HCT116 (cell line): ENCODE results near the gene TSPAN14. TPM values are rescaled to one million over a fixed set of nuclear protein-coding genes. Genes with fewer than 3 reads are reported as not detected.

Experiments used
- ATAC-seq: fragments of 200-7000 bp; cut with Tn5 transposase; 2 replicates; pipeline ENCODE4 v1.9.1; 2020; ENCODE audit warnings: mild to moderate bottlenecking, moderate library complexity
- BruUV-seq: library from RNA; stranded (reverse); fragments of 400-500 nt; replicated peaks from 2 replicates; lab custom pipeline; 2021; lab: Mats Ljungman, UMichigan
- CTCF ChIA-PET: fragments of 300-600 bp; sonication (Branson Sonifier 250); formaldehyde crosslinking; loops from one replicate; lab custom pipeline; 2021; ENCODE audit warnings: antibody characterized with exemption; lab: Charles Lee
- POLR2A ChIA-PET: fragments of 300-600, 350-600 bp; sonication (Branson Sonifier 250); formaldehyde crosslinking; loops from one replicate; lab custom pipeline; 2021; ENCODE audit warnings: antibody characterized with exemption; lab: Charles Lee
- RAD21 ChIA-PET, 2 experiments: fragments of 300-600 bp; sonication (Branson Sonifier 250); formaldehyde crosslinking; loops; one replicate each; lab custom pipeline; 2023; ENCODE audit warnings: low total read pairs in 2 of 2; ENCODE audit not compliant: uncharacterized antibody in 2 of 2, unreplicated experiment in 2 of 2, low non-redundant PET in 1 of 2; lab: Charles Lee
- DNase-seq: peaks from one replicate; pipeline ENCODE4 v3.0.0-alpha.2; 2010; ENCODE audit warnings: low read depth, low spot score
- H2AFZ ChIP-seq: fragments of 200-600 bp; shearing (Covaris generic), sonication (generic); 2 replicates; pipeline ENCODE4 v1.6.1; 2017; ENCODE audit warnings: low read depth, mixed run types, mixed read lengths, antibody characterized with exemption, low read length; ENCODE audit not compliant: poor library complexity, severe bottlenecking
- H3K27ac ChIP-seq: 2 replicates; pipeline ENCODE4 v1.5.1; 2012; ENCODE audit warnings: low read depth, low read length
- H3K27me3 ChIP-seq: fragments of 200-600 bp; sonication (generic); 2 replicates; pipeline ENCODE4 v1.6.1; 2016; ENCODE audit warnings: mixed run types, low read length, mixed read lengths; ENCODE audit not compliant: insufficient read depth
- H3K36me3 ChIP-seq, 2 experiments: fragments of 200-500 bp in 1 of 2; fragments of 200-600 bp in 1 of 2; sonication (Bioruptor generic) in 1 of 2; sonication (generic) in 1 of 2; 2 replicates each; pipeline versions ENCODE4 v1.5.1 to v1.6.1; 2014 to 2016; ENCODE audit warnings: low read length in 2 of 2, inconsistent platforms in 1 of 2, mixed read lengths in 1 of 2, mixed run types in 1 of 2; ENCODE audit not compliant: insufficient read depth in 2 of 2, control insufficient read depth in 1 of 2
- H3K4me1 ChIP-seq, 2 experiments: fragments of 200-600 bp in 1 of 2; sonication (generic) in 1 of 2; 2 replicates each; pipeline versions ENCODE4 v1.5.1 to v1.6.1; 2012 to 2017; ENCODE audit warnings: low read length in 2 of 2, inconsistent platforms in 1 of 2, mild to moderate bottlenecking in 1 of 2, mixed read lengths in 1 of 2, mixed run types in 1 of 2, moderate library complexity in 1 of 2; ENCODE audit not compliant: insufficient read depth in 2 of 2, control insufficient read depth in 1 of 2
- H3K4me2 ChIP-seq: fragments of 200-600 bp; sonication (generic); 2 replicates; pipeline ENCODE4 v1.6.1; 2017; ENCODE audit warnings: mixed run types, low read length, mixed read lengths
- H3K4me3 ChIP-seq, 2 experiments: fragments of 200-600 bp in 1 of 2; sonication (generic) in 1 of 2; replicated peaks in 1 of 2; 2 replicates each; pipeline ENCODE4 v1.5.1; 2011 to 2016; ENCODE audit warnings: low read length in 2 of 2, control low read depth in 1 of 2, low read depth in 1 of 2, mild to moderate bottlenecking in 1 of 2, mixed read lengths in 1 of 2, mixed run types in 1 of 2
- H3K79me2 ChIP-seq: fragments of 200-600 bp; sonication (generic); 2 replicates; pipeline ENCODE4 v1.6.1; 2017; ENCODE audit warnings: mild to moderate bottlenecking, mixed run types, low read length, moderate library complexity, mixed read lengths; ENCODE audit not compliant: insufficient read depth
- H3K9ac ChIP-seq: fragments of 200-600 bp; sonication (generic); 2 replicates; pipeline ENCODE4 v1.6.1; 2016; ENCODE audit warnings: low read length, mixed read lengths
- H3K9me2 ChIP-seq: fragments of 200-600 bp; sonication (generic), shearing (Covaris generic); 2 replicates; pipeline ENCODE4 v1.6.1; 2017; ENCODE audit warnings: mixed run types, mild to moderate bottlenecking, moderate library complexity; ENCODE audit not compliant: insufficient read depth
- H3K9me3 ChIP-seq, 2 experiments: fragments of 200-500 bp in 1 of 2; fragments of 200-600 bp in 1 of 2; sonication (Bioruptor generic) in 1 of 2; sonication (generic) in 1 of 2; 2 replicates each; pipeline ENCODE4 v1.6.1; 2014 to 2017; ENCODE audit warnings: low read length in 2 of 2, mixed read lengths in 2 of 2, inconsistent platforms in 1 of 2, low read depth in 1 of 2, mild to moderate bottlenecking in 1 of 2, mixed run types in 1 of 2, moderate library complexity in 1 of 2; ENCODE audit not compliant: control insufficient read depth in 1 of 2, insufficient read depth in 1 of 2
- H4K20me1 ChIP-seq: fragments of 200-600 bp; sonication (generic), shearing (Covaris generic); 2 replicates; pipeline ENCODE4 v1.6.1; 2017; ENCODE audit warnings: mixed run types, mild to moderate bottlenecking, moderate library complexity; ENCODE audit not compliant: insufficient read depth
- ELF1 ChIP-seq: IDR thresholded peaks from 2 replicates; pipeline ENCODE4 v1.6.1; 2012; ENCODE audit warnings: low read depth, borderline replicate concordance
- EZH2phosphoT487 ChIP-seq: fragments of 200-600 bp; IDR thresholded peaks from 2 replicates; pipeline ENCODE4 v1.6.1; 2018; ENCODE audit warnings: antibody characterized with exemption, borderline replicate concordance
- FOSL1 ChIP-seq: IDR thresholded peaks from 2 replicates; pipeline ENCODE4 v1.6.1; 2012; ENCODE audit warnings: low read depth
- POLR2AphosphoS5 ChIP-seq: IDR thresholded peaks from 2 replicates; pipeline ENCODE4 v1.6.1; 2011; ENCODE audit warnings: mild to moderate bottlenecking, low read depth, low read length, moderate library complexity
- RAD21 ChIP-seq: IDR thresholded peaks from 2 replicates; pipeline ENCODE4 v1.6.1; 2012; ENCODE audit warnings: low read depth, mild to moderate bottlenecking
- SIN3A ChIP-seq: IDR thresholded peaks from 2 replicates; pipeline ENCODE4 v1.6.1; 2012; ENCODE audit warnings: low read depth
- SRF ChIP-seq: IDR thresholded peaks from 2 replicates; pipeline ENCODE4 v1.6.1; 2012; ENCODE audit warnings: low read depth
- TCF7L2 ChIP-seq: IDR thresholded peaks from 2 replicates; pipeline ENCODE4 v1.7.0; 2011; ENCODE audit warnings: borderline replicate concordance, inconsistent platforms; ENCODE audit not compliant: insufficient read depth, insufficient read length; ENCODE audit errors: extremely low read depth
- ZFX ChIP-seq: fragments of 450-650 bp; IDR thresholded peaks from 2 replicates; pipeline ENCODE4 v1.6.1; 2017
- intact Hi-C: fragments of 100-400 bp; cut with micrococcal nuclease; formaldehyde crosslinking; loops from 2 replicates; pipeline ENCODE4 v1.10.0; 2022
- total RNA-seq: library from RNA; stranded (reverse); gene quantifications from one replicate; pipeline ENCODE4 v1.2.1, GENCODE V29; 2021; ENCODE audit not compliant: unreplicated experiment
- TF ChIP-seq, protein P1 (sequence below): IDR thresholded peaks from 2 replicates; pipeline ENCODE4 v1.6.1; 2012
- TF ChIP-seq, protein P2 (sequence below): IDR thresholded peaks from 2 replicates; pipeline ENCODE4 v1.6.1; 2012; ENCODE audit warnings: low read depth
- TF ChIP-seq, protein P3 (sequence below): IDR thresholded peaks from 2 replicates; pipeline ENCODE4 v1.6.1; 2011; ENCODE audit warnings: mild to moderate bottlenecking, low read length, moderate library complexity; ENCODE audit not compliant: insufficient replicate concordance; ENCODE audit errors: extremely low read depth

Gene TSPAN14
- total RNA-seq, 1 experiment from 2014 or later, result 86.8 TPM

DNA sequence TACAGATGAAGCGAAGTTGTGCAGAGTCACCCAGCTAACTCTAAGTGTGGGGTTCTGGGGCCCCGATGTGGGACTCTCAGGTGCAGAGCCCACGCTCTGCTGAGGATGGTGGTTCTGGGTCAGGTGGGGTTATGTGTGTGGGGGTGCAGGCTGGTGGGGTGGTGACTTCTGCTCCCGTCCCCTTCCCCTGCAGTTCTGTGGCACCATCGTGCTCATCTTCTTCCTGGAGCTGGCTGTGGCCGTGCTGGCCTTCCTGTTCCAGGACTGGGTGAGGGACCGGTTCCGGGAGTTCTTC is 54.9 kb downstream of the TSPAN14 start:
- POLR2A ChIA-PET, result no interaction called here
- no TSS peak for BruUV-seq

More for the DNA sequence above, 54.9 kb downstream of the TSPAN14 start:
- intact Hi-C loops, result loop anchor here (10.0 kb wide), 1 partner anchor 254 kb away; no protein-coding TSS in a partner anchor
- Histone ChIP-seq H3K9me2 (no peaks in the 10 kb centered on the region), H3K36me3 (peaks cover 12 to 29% of the 10 kb centered on the region in 2 experiments; a peak in 3 of 4 replicates), H4K20me1 (no peaks in the 10 kb centered on the region), H3K9me3 (no peaks in the 10 kb centered on the region), H3K4me1 (peaks cover 61 to 72% of the 10 kb centered on the region in 2 experiments), H3K4me3 (peak overlapping the region in 1 of 2 experiments; percentile 41; a peak in 2 of 4 replicates), H2AFZ (no peak overlapping the region), H3K79me2 (peaks cover 40% of the 10 kb centered on the region; the same call in 1 of the 2 replicates), H3K9ac (peak overlapping the region; percentile 37), H3K27ac (peak overlapping the region; percentile 61), H3K27me3 (no peaks in the 10 kb centered on the region), H3K4me2 (peak overlapping the region; percentile 60)
- no peak for DNase-seq
- ATAC-seq, result no peak
- ChIA-PET RAD21 (no interaction called here), CTCF (interaction anchor here (0.7 to 4.1 kb wide), 3 partner anchors 51 to 126 kb away, joined by 3 to 16 read pairs (median 5); no protein-coding TSS in a partner anchor)
- TF ChIP-seq SRF, result no peak
- no peak for TF ChIP-seq EZH2phosphoT487
- no peak for TF ChIP-seq TCF7L2
- no peak for TF ChIP-seq RAD21
- no peak for TF ChIP-seq SIN3A
- no peak for TF ChIP-seq FOSL1
- TF ChIP-seq, protein P1, sequence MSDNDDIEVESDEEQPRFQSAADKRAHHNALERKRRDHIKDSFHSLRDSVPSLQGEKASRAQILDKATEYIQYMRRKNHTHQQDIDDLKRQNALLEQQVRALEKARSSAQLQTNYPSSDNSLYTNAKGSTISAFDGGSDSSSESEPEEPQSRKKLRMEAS, result no peak
- no peak for TF ChIP-seq ZFX
- TF ChIP-seq POLR2AphosphoS5, result no peak
- TF ChIP-seq, protein P2, sequence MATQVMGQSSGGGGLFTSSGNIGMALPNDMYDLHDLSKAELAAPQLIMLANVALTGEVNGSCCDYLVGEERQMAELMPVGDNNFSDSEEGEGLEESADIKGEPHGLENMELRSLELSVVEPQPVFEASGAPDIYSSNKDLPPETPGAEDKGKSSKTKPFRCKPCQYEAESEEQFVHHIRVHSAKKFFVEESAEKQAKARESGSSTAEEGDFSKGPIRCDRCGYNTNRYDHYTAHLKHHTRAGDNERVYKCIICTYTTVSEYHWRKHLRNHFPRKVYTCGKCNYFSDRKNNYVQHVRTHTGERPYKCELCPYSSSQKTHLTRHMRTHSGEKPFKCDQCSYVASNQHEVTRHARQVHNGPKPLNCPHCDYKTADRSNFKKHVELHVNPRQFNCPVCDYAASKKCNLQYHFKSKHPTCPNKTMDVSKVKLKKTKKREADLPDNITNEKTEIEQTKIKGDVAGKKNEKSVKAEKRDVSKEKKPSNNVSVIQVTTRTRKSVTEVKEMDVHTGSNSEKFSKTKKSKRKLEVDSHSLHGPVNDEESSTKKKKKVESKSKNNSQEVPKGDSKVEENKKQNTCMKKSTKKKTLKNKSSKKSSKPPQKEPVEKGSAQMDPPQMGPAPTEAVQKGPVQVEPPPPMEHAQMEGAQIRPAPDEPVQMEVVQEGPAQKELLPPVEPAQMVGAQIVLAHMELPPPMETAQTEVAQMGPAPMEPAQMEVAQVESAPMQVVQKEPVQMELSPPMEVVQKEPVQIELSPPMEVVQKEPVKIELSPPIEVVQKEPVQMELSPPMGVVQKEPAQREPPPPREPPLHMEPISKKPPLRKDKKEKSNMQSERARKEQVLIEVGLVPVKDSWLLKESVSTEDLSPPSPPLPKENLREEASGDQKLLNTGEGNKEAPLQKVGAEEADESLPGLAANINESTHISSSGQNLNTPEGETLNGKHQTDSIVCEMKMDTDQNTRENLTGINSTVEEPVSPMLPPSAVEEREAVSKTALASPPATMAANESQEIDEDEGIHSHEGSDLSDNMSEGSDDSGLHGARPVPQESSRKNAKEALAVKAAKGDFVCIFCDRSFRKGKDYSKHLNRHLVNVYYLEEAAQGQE, result no peak
- TF ChIP-seq, protein P3, sequence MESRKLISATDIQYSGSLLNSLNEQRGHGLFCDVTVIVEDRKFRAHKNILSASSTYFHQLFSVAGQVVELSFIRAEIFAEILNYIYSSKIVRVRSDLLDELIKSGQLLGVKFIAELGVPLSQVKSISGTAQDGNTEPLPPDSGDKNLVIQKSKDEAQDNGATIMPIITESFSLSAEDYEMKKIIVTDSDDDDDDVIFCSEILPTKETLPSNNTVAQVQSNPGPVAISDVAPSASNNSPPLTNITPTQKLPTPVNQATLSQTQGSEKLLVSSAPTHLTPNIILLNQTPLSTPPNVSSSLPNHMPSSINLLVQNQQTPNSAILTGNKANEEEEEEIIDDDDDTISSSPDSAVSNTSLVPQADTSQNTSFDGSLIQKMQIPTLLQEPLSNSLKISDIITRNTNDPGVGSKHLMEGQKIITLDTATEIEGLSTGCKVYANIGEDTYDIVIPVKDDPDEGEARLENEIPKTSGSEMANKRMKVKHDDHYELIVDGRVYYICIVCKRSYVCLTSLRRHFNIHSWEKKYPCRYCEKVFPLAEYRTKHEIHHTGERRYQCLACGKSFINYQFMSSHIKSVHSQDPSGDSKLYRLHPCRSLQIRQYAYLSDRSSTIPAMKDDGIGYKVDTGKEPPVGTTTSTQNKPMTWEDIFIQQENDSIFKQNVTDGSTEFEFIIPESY, result no peak
- no peak for TF ChIP-seq ELF1
